Dermis blood vessel endothelial cell (primary cell): ENCODE data around the gene PCGF1. TPM values are rescaled to one million over a fixed set of nuclear protein-coding genes. Genes with fewer than 3 reads are reported as not detected.
A peak's percentile ranks its signal among the peaks of the same experiment; 100 is the strongest.
"Not testable (repeated sequence)": the region's sequence is repeated elsewhere in the genome, so short reads cannot be mapped to it uniquely, and the experiment has no call there.

ENCODE experiments used
- DNase-seq: peaks from one replicate; pipeline ENCODE4 v3.0.0; 2010
- total RNA-seq: library from RNA; depleted of rRNA; stranded (reverse); fragments of >200 nt; gene quantifications from 2 replicates; pipeline ENCODE4 v1.2.3, GENCODE V29; 2014

The PCGF1 gene
- total RNA-seq, 1 donor from 2014 or later = 11.7 TPM

DNA sequence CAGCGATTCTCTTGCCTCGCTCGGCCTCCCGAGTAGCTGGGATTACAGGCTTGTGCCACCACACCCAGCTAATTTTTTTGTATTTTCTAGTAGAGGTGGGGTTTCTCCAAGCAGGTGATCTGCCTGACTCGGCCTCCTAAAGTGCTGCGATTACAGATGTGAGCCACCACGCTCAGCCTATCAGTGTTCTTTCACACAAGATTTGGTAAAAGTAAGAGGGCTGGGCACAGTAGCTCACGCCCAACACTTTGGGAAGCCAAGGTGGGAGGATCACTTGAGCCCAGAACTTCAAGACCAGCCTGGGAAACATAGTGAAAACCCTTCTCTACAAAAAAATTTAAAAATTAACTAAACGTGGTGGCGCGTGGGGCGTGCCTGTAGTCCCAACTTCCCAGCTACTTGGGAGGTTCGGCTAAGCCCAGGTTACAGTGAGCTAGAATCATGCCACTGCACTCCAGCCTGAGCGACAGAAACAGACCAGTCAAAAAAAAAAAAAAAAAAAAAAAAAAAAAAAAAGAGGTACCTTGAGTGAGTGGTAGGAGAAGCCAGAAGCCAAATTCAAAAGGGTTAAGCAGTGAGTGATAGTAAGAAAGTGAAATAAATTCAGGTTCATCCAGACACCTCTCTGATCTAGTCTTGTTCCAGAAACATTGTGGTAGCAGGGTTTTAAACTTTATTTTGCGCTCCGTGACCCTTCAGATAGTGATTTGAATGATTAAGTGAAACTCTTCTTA lies 36.0 kb downstream of the PCGF1 start:
- no peak for DNase-seq

DNA sequence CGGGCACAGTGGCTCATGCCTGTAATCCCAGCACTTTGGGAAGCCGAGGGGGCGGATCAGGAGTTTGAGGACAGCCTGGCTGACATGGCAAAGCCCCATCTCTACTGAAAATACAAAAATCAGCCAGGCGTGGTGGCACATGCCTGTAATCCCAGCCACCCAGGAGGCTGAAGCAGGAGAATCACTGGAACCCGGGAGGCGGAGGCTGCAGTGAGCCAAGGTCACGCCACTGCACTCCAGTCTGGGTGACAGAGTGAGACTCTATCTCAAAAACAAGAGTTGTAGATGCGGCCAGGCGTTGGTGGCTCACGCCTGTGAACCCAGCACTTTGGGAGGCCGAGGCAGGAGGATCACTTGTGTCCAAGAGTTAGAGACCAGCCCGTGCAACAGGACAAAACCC lies 36.8 kb downstream of the PCGF1 start:
- not testable (repeated sequence) for DNase-seq

DNA sequence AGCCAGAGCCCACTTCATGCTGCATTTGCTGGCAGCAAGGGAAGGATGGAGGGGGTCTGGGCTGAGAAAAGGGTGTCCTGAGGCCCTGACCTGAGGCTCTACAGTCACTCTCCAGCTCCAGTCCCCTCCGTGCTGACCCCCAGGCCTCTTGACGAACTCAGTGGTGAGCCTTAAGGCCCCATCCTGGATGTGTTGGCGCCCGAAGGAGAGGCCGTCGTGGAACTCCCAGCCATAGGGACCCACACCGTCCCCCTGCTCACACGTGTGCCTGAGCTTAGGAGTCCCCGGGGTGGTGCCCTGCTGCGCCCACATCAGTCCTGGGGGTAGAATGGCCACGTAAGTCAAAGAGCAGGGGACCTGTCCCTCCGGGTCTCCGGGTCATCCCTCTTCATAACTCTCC lies 43.1 kb downstream of the PCGF1 start:
- DNase-seq = peak; percentile 30

DNA sequence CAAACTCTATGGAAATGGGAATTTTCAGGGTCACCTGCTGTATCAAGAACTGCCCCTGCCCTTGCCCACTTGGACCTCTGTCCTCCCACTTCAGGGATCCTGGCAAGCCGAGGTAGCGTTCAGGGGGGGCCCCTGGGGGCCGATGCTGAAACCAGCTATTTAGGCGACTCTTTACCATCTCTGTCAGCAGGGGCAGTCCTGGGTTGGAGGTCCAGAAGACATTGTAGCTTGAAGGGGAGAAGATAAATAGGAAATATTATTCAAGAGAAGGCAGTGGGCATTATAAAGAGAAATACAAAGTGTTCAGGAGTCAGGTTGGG lies 44.7 kb downstream of the PCGF1 start:
- no peak for DNase-seq

DNA sequence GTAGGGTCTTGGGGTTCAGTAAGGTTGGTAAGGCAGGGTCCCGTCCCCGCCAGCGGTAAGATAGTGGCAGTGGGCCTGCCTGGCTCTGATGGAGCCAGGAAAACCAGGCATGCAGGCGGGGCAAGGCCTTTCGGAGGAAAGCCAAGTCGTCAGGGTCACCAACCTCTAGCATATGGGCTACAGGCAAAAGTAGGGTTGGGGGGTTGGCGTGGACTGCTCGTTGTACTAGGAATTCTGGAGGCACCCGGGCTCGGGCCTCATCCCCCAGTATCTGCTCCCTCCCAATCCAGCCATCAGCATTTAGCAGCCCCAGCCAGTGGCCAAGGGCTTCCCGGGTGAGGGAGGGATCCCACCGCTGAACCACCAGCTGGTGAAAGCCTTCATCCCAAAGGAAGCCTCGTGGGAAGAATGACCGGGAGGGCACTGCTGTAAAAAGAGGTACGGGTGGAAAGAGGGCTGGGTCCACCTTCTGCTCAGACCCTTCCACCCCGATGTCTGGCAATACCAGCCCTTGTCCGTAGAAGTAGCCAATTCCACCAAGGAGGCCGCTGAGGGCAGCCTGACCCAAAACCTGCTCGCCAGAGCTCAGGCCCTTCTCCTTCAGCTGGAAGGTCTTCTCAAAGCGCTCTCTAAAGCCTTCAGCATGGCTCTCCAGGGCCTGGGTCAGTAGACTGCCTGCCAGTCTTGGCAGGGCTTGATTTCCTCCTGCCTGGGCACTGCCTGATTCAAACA lies 45.3 kb downstream of the PCGF1 start:
- DNase-seq = no peak

DNA sequence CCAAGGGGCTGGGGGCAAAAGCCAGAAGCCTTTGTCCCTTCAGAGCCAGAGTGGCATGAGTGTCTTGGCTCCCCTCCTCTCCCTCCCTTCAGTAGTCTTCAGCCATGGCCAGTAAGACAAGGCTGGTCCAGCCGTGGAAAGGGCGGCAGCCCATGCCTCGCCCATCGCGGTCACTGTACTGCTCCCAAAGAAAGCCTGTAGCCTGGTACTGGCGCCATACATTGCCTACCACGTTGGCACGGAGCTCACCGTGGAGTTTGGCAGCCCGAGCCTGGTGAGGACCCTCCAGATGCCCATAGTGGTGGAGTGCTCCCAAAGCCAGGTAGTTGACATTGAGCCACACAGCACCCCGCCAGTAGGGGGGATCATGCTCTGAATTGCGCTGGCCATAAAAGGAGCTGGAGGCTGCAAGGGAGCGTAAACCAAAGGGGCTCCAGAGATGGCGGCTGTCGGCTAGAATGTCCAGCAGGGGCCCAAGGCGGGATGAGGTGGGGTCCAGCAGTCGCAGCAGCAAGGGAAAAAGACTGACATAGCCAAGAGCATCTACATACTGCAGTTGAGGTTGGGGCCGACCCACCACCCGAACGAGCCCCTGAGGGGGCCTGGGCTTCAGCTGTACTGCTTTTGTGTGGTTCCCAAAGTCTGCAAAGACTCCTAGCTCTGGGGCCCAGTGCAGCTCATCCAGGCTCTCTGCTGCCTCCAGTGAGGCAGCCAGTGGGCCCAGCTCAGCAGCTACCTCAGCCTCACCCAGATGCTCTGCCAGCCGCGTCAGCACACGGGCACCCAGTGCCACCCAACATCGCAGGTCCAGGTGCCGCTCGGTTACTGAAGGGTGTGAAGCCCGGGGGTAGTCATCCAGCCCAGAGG lies 46.1 kb downstream of the PCGF1 start:
- DNase-seq = no peak

DNA sequence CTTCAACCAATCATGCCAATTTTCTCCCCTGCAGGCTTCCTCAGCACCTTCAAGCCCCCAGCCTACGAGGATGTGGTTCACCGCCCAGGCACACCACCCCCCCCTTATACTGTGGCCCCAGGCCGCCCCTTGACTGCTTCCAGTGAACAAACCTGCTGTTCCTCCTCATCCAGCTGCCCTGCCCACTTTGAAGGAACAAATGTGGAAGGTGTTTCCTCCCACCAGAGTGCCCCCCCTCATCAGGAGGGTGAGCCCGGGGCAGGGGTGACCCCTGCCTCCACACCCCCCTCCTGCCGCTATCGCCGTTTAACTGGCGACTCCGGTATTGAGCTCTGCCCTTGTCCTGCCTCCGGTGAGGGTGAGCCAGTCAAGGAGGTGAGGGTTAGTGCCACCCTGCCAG lies 47.3 kb downstream of the PCGF1 start:
- DNase-seq = not testable (repeated sequence)

DNA sequence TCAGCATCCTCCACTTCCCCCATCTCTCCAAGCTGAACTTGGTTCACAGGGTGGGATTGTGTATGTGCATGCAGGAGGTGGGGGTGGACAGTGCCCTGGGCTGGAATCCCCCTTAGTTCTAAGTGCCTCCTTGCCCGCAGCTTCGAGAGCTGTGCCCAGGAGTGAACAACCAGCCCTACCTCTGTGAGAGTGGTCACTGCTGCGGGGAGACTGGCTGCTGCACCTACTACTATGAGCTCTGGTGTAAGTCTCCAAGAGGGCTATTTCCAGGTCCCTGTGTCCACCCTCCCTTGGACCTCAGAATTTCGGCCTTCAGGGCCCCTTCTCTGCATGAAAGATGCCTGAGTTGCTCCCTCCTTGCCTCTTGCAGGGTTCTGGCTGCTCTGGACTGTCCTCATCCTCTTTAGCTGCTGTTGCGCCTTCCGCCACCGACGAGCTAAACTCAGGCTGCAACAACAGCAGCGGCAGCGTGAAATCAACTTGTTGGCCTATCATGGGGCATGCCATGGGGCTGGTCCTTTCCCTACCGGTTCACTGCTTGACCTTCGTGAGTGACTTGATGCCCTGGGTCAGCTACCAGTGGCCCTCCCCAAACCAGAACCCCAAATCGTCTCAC lies 47.9 kb downstream of the PCGF1 start:
- not testable (repeated sequence) for DNase-seq

DNA sequence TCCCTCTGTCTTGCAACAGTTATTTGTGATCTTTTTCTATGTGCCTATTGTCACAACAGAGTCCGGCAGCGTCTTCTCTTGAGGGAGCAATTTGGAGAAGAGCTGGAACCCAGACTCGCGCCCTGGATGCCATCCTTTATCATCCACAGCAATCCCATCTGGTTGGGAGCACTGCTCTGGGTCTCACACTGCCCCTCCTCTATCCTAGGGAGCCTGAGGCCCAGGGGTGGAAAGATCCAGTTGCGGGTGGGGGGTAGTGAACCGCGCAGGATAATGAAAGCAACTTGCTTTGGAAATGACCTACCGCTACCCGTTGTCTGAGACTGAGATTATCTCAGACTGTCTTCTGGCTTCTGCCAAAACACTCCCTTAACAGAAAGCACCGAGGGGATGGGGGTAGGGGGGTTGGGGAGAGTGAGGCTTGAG lies 48.5 kb downstream of the PCGF1 start:
- DNase-seq = no peak

DNA sequence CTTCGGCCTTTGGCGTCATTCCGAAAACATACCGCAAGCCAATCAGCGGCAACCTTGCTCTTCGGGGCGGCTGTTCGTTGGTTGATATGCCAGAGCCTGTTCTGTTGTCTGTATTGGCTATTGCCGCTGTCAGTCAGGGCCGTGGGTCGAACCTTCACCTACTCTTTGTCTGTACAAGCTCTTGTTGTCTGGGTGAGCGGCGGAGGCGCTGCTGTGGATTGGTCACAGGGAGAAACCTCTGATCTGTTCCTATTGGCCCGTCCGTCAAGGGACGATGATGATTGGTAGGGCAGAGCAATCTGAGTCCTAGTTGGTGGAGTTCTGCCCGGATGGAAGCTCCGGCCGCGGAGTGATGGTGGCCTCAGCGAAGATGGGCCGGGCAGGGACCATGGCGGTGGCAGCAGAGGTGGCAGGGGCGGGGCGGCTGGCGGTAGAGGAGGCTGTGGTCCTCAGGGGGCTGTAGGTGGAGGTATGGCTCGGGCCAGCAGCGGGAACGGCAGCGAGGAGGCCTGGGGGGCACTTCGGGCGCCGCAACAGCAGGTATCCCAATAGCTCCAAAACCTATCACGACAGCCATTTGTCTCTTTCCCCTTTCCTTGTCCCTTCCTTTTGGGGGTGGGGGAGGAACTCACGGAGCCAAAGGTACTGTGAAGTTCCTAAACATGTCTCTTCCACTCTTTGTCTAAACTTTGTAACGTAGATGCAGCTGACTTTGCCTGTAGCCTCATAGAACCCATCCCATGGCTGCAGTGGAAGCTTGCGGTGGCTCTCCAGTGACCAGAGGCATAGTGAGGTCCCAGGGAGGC lies 49.2 kb downstream of the PCGF1 start, which contains the start of gene WBP1:
WBP1 (plus strand) TSS at position 307 of the 806 bp plus-strand sequence; CDS start at position 472, 165 bp downstream.
- DNase-seq = peak; percentile 100

DNA sequence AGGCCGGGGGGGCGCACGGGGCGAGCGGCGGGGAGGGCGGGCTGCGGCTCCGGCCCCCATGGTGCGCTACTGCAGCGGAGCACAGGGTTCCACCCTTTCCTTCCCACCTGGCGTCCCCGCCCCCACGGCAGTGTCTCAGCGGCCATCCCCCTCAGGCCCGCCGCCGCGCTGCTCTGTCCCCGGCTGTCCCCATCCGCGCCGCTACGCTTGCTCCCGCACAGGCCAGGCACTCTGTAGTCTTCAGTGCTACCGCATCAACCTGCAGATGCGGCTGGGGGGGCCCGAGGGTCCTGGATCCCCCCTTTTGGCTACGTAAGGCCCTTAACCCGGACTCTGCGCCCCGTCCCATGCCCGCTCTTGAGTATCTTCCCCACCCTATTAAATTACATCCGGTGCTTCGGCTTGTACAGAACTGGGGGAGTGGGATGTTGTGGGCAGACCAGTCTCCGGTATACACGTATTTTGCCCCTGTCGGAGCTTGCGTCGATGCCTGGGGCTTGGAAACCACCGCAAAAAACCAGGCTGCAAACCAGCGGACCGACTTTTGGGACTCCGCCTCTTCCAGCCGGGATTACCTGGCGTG lies 49.9 kb downstream of the PCGF1 start:
- DNase-seq = peak; percentile 58

DNA sequence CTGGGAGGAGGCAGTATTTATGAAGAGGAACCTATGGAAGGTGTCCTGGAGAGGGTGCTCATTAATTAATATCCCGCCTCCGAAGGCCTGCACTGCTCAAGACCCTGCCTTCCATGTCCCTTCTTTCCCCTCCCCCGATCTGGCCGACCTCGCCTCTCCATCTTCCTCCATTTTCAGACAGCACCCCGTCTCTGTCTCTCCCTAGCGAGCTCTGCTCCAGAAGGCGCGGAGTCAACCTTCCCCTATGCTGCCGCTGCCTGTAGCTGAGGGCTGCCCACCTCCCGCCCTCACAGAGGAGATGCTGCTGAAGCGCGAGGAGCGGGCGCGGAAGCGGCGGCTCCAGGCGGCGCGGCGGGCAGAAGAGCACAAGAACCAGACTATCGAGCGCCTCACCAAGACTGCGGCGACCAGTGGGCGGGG lies 50.4 kb downstream of the PCGF1 start:
- DNase-seq = no peak

Other genes with a start within 250 kb of the PCGF1 start
- 0.33 TPM in 1 of 2 replicates, not detected in the other for gene SLC4A5, start 164.3 kb downstream of the PCGF1 start, total RNA-seq
- 160 and 207 TPM in 2 replicates for gene DCTN1, start 127.4 kb downstream of the PCGF1 start, total RNA-seq
- gene C2orf81, start 86.1 kb downstream of the PCGF1 start, total RNA-seq = 0.14 and 0.17 TPM in 2 replicates
- 23.3 and 36.9 TPM in 2 replicates for gene WDR54, start 86.0 kb downstream of the PCGF1 start, total RNA-seq
- gene RTKN, start 65.8 kb downstream of the PCGF1 start, total RNA-seq = 21.6 and 27.0 TPM in 2 replicates
- gene INO80B, start 52.6 kb downstream of the PCGF1 start, total RNA-seq = 6.5 and 24.0 TPM in 2 replicates
- gene WBP1, start 49.3 kb downstream of the PCGF1 start, total RNA-seq = 34.3 and 44.9 TPM in 2 replicates
- gene MOGS, start 42.3 kb downstream of the PCGF1 start, total RNA-seq = 74.4 and 85.1 TPM in 2 replicates
- 25.9 and 33.7 TPM in 2 replicates for gene MRPL53, start 35.0 kb downstream of the PCGF1 start, total RNA-seq
- gene CCDC142, start 24.7 kb downstream of the PCGF1 start, total RNA-seq = 14.9 and 22.8 TPM in 2 replicates
- gene TTC31, start 24.6 kb downstream of the PCGF1 start, total RNA-seq = 18.2 and 21.6 TPM in 2 replicates
- gene LBX2, start 8.1 kb downstream of the PCGF1 start, total RNA-seq = 0.98 and 2.9 TPM in 2 replicates
- 0.17 TPM in 1 of 2 replicates, not detected in the other for gene TLX2, start 6.8 kb upstream of the PCGF1 start, total RNA-seq
- not detected in 2 replicates for gene DQX1, start 18.5 kb upstream of the PCGF1 start, total RNA-seq
- 87.2 and 127 TPM in 2 replicates for gene AUP1, start 22.0 kb upstream of the PCGF1 start, total RNA-seq
- 50.9 and 51.8 TPM in 2 replicates for gene HTRA2, start 22.2 kb upstream of the PCGF1 start, total RNA-seq
- gene LOXL3, start 46.2 kb upstream of the PCGF1 start, total RNA-seq = 0.85 and 1.7 TPM in 2 replicates
- gene DOK1, start 47.0 kb upstream of the PCGF1 start, total RNA-seq = 20.8 and 21.5 TPM in 2 replicates
- not detected in 2 replicates for gene M1AP, start 140.6 kb upstream of the PCGF1 start, total RNA-seq
- gene SEMA4F, start 146.6 kb upstream of the PCGF1 start, total RNA-seq = 4.4 and 5.0 TPM in 2 replicates